NCI-H1436 treated with DMSO at 0.1 percent for 48 hours (cell line): ENCODE results near the gene ATP2A1.
"Not testable (repeated sequence)": the region's sequence is repeated elsewhere in the genome, so short reads cannot be mapped to it uniquely, and the experiment has no call there.

Experiments
- DNase-seq: peaks from one replicate; lab custom pipeline; 2025; lab: John Stamatoyannopoulos, UW

Gene ATP2A1

DNA sequence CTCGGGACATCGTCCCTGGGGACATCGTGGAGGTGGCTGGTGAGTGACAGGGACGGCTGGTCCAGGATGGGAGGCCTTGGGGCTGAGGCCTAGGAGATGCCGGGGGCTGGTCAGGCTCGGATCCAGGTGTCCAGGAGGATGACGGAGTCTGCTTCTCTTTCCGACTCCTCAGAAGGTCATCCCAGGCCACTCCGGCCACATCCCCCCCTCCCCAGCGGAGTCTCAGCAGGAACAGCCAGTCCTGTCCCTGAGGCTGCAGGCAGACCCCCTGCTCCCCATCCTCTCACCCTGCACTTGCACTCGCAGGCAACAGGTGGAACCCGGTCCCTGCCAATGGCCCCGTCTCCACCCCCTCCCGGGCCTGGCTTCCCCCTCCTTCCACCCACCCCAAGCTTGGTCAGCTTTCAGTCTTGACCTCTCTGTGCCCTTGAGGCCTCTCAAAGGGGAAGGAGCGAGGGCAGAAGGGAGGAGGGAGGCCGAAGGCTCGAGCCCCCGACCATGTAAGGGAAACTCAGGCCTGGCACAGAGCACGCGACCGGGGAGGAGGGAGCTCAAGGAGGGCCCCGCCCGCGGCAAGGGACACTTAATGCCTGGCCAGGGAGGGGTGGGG, 4.4 kb downstream of the ATP2A1 start:
- no peak for DNase-seq

DNA sequence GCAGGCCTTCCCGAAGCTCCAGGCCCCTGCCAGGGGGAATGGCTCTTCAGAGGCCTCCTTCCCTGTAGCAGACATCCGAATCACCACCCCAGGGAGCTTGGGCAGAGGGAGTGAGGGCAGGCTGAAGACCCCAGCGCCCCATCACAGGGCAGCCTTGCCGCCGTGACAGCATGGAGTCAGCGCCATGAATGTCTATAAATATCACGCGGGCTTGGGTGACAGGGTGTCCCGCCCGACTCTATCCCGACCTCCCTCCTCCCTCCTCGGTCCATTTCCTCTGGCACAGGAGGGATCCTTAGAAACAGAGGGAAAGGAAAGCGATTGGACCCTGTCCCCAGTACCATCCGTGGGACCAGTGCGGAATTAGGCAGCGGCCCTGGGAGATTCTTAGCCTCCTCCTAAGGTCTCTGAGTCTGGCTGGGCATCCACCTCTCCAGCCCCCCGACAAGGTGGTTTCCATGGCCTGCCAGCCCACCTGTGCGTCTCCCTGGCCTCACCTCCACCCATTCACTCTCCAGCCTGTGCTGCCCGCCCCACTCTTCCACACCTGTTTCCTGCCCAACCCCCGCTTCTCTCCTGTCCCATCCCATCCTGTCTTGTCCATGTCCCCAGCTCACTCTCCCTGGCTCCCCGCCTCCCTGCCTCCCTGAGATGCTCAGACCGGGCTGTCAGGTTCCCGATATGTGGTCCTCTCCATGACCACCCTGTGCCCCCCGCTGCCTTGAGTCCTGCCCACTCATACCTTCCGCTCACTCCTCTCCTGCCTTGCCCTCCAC, 5.1 kb downstream of the ATP2A1 start:
- no peak for DNase-seq

DNA sequence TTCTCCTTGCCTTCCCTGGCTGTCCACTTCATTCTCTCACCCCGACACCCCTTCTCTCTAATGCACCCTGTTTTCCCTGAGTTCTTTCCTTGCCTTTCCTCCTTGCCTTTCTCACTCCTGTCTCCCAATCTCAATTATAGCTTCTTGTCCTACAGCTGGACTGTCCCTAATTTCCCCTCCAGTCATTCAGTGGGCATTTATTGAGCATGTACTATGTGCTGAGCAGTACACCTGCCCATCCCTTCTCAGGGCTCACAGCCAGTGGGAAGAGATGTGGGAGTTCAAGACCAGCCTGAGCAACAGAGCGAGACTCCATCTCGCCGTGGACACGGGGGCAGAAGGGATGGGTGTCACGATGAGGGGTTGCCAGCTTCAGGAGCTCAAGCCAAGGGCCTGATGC, 5.8 kb downstream of the ATP2A1 start:
- no peak for DNase-seq

DNA sequence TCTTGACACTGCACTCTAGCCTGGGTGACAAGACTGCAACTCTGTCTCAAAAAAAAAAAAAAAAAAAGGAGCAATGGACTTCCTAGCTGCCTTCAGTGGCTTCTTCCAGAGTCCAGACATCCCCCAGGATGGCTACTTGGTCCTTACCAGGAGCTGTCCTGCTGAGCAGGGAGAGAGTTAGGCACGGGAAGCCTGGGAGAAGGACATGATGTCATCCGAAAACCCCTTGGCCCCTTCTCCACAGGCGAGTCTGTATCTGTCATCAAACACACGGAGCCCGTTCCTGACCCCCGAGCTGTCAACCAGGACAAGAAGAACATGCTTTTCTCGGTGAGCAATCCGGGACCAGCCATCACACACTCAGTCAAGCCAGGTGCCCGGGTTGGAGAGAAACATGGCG, 8.7 kb downstream of the ATP2A1 start:
- no peak for DNase-seq

DNA sequence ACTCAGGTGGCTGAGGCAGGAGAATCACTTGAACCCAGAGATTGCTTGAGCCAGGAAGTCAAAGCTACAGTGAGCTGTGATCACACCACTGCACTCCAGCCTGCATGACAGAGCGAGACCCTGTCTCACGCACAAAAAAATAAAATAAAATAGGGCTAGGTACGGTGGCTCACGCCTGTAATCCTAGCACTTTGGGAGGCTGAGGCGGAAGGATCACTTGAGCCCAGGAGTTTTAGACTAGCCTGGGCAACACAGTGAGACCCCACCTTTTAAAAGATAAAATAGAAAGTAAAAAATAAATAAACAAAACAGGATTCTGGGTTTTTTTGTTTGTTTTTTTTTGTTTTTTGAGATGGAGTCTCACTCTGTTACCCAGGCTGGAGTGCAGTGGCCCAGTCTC, 12.1 kb downstream of the ATP2A1 start:
- DNase-seq, result not testable (repeated sequence)

DNA sequence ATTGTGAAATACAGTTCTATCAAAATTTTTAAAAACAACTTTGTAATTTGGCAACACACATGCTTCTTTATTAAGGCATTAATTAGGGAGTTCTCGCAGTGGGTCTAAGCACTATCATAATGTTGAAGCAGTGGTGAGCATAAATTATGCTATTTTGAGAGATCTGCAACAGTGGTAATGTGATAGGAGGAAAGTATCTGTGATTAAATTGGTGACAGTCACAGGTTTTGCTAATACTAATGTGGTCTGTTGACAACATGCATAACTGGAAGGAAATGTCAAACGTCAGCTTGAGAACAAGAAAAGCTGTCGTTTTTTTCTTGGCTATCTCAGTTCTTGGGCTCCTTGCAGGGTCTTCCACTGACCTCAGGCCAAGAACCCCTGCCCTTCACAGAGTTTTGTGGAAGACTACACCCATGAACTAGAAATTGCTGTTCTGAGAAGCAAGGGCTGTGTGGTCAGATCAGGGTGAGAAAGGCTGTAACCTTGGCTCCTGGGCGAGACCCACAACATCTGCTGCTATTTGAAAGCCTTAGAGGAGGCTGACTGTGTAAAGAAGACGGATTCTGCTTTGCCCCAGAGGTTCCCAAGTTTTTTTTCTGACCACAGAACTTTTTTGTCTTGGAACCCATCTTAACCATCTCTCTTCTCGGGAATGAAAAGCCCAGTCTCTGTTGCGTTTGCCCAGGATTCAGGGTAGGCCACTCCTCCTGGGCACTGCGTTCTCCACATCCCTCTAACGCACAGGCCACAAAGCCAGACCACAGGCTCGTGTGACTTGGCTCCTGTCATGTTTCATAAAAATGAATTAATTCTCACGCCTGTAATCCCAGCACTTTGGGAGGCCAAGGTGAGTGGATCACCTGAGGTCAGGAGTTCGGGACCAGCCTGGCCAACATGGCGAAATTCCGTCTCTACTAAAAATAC, 13.9 kb downstream of the ATP2A1 start:
- DNase-seq, result no peak

DNA sequence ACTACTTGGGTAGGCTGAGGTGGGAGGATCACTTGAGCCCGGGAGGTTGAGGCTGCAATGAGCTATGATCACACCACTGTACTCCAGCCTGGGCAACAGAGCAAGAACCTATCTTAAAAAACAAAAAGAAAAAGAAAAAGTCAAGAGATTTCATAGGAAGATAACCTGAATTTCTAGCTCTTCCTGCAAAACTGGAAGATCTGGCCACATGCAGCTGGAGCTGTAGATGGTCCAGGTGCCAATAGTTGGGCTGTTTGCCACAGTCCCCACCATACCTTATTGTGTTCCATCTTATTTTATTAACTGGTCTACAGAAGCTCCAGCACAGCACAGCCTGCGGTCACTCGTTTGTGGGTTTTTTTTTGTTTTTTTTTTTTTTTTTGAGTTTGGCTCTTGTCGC, 15.0 kb downstream of the ATP2A1 start:
- no peak for DNase-seq

DNA sequence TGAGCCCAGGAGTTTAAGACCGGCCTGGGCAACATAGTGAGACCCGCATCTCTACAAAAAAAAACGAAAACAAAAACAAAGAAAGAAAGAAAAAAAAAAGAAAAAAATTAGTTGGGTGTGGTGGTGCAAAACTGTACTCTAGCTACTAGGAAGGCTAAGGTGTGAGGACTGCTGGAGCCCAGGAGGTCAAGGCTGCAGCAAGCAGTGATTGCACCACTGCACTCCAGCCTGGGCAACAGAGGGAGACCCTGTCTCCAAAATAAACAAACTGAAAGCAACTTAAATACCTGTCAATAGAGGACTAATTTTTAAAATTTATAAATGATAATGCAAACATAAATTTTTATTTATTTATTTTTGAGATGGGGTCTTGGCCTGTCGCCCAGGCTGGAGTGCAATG, 17.3 kb downstream of the ATP2A1 start:
- no peak for DNase-seq

DNA sequence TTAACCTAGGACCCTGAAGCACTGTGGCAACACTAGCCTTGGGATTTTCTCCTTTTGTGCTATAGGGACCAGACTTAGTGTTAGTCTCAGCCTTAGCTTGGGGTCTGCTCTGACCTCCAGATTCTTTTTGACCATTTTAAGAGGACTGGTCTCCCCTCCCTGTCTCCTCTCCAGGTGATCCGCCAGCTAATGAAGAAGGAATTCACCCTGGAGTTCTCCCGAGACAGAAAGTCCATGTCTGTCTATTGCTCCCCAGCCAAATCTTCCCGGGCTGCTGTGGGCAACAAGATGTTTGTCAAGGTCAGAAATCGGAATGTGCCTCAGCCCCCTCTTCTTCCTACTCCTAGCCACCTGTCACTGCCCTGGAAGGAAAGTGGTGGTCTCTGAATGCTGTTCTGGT, 19.5 kb downstream of the ATP2A1 start:
- no peak for DNase-seq

DNA sequence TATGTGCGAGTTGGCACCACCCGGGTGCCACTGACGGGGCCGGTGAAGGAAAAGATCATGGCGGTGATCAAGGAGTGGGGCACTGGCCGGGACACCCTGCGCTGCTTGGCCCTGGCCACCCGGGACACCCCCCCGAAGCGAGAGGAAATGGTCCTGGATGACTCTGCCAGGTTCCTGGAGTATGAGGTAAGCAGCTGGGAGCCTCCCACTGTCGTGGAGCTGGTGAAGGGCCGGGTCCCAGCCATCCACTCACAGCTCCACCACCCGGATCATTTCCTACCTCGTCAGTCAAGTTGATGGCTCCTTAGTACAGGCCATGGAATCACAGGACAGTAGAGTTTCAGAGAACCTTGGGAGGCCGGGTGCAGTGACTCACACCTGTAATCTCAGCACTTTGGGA, 20.0 kb downstream of the ATP2A1 start:
- no peak for DNase-seq

DNA sequence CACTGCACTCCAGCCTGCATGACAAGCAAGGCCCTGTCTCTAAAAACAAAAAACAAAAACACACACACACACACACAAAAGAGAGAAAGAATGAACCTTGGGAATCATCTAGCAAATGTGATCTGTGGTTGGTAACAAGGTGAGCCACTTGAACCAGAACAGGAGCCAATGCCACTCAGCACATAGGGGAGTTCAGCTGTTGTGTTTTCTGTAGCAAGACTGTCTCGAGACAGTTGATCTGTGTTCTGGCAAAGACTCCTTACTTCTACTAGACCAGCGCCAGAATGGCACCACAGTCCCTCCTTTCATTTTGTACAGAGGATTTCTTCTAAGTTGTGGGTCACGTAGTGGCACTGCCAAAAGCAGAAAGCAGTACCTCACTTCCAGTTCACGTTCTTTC, 20.7 kb downstream of the ATP2A1 start:
- no peak for DNase-seq

DNA sequence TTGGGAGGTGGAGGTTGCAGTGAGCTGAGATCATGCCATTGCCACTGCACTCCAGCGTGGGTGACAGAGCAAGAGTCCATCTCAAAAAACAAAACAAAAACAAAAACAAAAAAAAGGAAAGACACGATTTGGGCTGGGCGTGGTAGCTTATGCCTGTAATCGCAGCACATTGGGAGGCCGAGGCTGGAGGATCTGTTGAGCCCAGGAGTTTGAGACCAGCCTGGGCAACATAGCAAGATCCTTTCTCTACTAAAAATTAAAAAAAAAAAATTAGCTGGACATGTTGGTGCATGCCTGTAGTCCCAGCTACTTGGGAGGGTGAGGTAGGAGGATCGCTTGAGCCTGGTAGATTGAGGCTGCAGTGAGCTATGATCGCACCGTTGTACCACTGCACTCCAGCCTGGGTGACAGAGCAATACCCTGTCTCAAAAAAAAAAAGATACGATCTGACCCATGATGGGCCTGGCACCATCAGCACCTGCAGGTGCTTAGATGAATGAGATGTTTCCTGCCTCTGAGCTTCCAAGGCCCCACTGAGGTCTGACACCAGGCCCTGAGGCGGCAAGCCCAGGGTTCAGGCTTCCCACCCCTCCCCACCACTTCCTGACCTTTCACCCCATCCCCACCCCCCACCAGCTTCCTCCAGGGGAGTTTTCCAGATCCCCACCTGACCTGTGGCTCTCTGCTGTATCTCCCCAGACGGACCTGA, 21.7 kb downstream of the ATP2A1 start:
- DNase-seq, result no peak

DNA sequence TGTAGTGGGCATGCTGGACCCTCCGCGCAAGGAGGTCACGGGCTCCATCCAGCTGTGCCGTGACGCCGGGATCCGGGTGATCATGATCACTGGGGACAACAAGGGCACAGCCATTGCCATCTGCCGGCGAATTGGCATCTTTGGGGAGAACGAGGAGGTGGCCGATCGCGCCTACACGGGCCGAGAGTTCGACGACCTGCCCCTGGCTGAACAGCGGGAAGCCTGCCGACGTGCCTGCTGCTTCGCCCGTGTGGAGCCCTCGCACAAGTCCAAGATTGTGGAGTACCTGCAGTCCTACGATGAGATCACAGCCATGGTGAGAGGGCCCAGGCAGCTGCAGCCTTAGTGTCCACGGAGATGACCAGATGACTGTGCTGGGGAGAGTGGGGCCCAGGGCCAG, 22.3 kb downstream of the ATP2A1 start:
- no peak for DNase-seq

DNA sequence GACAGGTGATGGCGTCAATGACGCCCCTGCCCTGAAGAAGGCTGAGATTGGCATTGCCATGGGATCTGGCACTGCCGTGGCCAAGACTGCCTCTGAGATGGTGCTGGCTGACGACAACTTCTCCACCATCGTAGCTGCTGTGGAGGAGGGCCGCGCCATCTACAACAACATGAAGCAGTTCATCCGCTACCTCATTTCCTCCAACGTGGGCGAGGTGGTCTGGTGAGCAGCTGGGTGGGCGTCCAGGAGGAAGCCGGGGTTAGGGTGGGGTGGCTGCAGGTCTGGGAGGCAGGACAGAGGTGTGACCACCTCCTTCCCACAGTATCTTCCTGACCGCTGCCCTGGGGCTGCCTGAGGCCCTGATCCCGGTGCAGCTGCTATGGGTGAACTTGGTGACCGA, 23.6 kb downstream of the ATP2A1 start:
- DNase-seq, result no peak

DNA sequence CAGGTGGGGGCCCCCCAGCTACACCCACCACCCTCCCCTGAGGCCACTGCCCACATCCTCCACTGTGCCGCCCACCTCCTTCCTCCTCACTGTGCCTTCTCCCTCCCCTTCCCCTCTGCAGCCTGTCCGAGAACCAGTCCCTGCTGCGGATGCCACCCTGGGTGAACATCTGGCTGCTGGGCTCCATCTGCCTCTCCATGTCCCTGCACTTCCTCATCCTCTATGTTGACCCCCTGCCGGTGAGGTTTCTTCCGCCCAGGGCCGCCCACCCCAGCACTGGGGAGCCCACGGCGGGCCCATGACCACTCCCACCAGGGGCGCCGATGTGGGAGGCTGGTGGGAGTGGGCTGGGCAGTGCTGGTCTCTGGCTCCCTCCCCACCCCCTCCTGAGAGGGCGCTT, 24.6 kb downstream of the ATP2A1 start:
- DNase-seq, result no peak

DNA sequence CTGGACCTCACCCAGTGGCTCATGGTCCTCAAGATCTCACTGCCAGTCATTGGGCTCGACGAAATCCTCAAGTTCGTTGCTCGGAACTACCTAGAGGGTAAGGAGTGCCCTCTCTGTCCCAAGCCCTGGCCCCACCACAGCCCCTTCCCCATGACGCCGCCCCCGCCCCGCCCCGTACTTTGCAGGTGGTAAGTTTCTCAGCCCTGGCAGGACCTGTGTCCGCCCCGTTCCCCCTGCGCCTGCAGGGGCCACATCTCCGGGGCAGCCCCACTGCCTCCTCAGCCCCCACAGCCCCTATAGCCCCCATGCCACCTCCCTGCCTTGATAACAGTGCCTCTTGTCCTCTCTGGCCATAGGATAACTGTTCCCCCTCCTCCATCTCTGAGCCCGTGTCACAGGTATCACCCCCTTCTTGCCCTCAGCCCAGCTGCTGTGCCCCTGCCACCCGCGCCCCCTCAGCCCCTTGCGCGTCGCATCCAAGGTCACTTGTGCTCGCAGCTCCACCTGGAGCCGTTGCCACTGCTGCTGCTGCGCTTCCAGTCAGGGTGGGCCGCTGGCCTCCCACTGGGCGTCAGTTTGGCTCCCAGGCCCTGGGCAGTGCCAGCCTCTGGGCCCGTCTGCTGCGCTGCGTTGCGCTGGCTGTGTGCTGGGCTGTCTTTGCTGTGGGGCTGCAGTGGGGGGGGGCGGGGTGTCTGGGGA, 25.2 kb downstream of the ATP2A1 start:
- DNase-seq, result no peak

DNA sequence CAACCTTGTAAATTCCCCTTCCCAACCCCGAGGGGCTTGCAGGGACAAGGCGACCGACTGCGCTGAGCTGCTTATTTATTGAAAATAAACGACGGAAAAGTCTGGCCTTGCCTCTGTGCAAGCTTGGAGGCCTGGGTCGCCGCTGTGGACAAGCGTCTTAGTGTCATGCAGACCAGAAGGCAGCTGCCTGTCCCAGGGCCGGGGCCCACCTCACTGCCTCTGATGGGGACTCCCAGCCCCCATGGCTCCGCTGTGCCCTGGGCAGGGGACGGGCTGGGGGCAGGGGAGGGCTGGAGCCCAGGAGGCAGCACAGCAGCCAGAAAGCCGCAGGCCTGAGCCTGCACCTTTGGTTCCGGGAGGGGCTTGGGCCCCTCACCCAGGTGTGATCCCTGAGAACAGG, 26.1 kb downstream of the ATP2A1 start:
- DNase-seq, result no peak

DNA sequence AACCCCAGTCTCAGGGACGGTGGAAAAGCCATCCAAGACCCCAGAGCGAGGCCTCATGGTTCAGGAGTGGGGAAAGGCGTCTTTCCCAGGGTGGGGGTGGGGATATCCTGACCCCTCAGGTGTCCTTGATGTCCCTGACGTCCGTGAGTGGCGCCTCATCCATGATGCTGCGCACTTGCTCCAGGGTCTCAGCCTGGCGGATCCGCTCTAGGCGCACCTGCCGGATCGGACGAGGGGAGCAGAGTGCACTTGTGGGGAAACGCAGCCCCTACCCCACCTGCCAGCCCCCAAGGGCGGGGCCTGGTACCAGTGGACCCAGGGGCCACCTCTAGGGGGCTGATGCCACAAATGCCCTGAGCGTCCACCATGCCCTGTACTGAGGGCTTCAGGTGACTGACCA, 26.5 kb downstream of the ATP2A1 start:
- DNase-seq, result no peak

DNA sequence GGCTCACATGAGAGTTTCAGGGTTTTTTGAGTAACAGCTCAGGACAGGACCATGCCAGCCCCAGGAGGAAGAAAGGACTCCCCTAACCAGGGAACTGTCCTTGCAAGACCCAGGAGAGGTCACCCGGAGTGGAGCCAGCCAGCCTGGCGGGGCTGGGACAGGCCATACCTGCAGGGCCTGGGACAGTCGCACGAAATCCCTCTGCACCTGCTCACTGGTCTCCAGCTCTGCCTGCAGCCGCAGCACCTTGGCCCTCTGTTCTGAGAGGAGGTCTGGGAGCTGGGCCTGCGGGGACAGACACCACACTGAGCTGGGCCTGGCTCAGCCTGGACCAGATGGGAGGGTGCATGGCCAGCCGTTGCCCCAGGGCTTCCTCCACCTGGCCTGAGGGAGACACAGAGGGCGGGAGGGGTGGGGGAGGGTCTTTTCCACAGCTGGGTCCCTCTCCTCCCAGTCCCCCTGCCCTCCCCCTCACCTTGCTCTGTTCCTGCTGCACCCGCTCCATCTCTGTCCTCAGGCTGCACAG, 27.0 kb downstream of the ATP2A1 start:
- no peak for DNase-seq

DNA sequence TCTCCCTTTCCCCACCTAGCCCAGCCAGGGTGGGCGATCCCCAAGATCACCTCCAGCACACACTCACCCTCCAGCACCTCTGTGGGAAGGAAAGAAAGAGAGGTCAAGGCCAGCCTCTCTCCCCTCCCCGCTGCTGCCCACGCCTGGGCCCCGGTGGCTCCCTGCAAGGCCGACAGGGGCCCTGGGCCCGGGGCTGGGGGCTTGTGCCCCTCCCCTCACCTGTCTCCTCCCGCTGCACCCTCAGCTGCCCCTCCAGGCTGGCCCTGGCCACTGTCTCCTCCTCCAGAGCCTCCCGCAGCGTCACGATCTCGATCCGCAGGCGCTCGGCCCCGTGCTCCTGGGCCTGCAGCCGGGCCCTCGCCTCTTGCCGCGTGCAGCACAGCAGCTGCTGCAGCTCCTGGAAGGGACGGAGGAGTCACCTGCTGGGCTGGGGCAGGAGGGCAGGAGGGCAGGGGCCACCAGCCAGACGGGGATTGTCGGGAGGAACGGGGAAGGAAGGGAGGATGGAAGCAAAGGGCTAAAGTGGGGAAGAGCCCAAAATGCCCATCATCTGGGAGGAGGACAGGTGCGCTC, 27.6 kb downstream of the ATP2A1 start:
- DNase-seq, result no peak
